ENCODE results near the gene SETD1A.

- TF ChIP-seq EP300 (IDR thresholded peaks at IDR 0.05), result no peak
- TF ChIP-seq CTCF (IDR thresholded peaks at IDR 0.05), result no peak
Measured at GRCh38 chr16:30948667-30949649, 8.6 kb upstream of the SETD1A start, which contains the start of gene ORAI3.

Measured in sigmoid colon (tissue), 4 donors.